SU-DHL-6 (cell line): Measurements from ENCODE around the gene TMED9.

Source experiments
- H2AFZ ChIP-seq: fragments of 200-600 bp; sonication (generic); 2 replicates; pipeline ENCODE4 v1.6.1; 2014; ENCODE audit warnings: low read depth, mild to moderate bottlenecking, moderate library complexity, mixed read lengths, antibody characterized with exemption, low read length; ENCODE audit not compliant: severe bottlenecking
- H3F3A ChIP-seq: fragments of 200-600 bp; shearing (Covaris generic); 2 replicates; pipeline ENCODE4 v1.6.0; 2016; ENCODE audit warnings: antibody characterized with exemption, mild to moderate bottlenecking; ENCODE audit not compliant: insufficient read depth
- H3K27ac ChIP-seq: fragments of 200-600 bp; sonication (generic); 2 replicates; pipeline ENCODE4 v1.5.1; 2016; ENCODE audit warnings: low read depth, mild to moderate bottlenecking, low read length, moderate library complexity, mixed read lengths
- H3K27me3 ChIP-seq: fragments of 200-600 bp; sonication (generic), shearing (Covaris generic); 2 replicates; pipeline ENCODE4 v1.6.0; 2014; ENCODE audit warnings: mild to moderate bottlenecking, low read length
- H3K36me3 ChIP-seq: fragments of 200-600 bp; sonication (generic); 2 replicates; pipeline ENCODE4 v1.6.1; 2014; ENCODE audit warnings: mild to moderate bottlenecking, low read length, mixed read lengths
- H3K4me2 ChIP-seq: fragments of 300-600, 200-600 bp; shearing (Covaris generic), sonication (generic); 2 replicates; pipeline ENCODE4 v1.6.0; 2014; ENCODE audit warnings: low read length, low read depth, mild to moderate bottlenecking; ENCODE audit not compliant: poor library complexity, severe bottlenecking
- H3K4me3 ChIP-seq: fragments of 200-600 bp; sonication (generic); 2 replicates; pipeline ENCODE4 v1.5.1; 2014; ENCODE audit warnings: antibody characterized with exemption, low read length, mild to moderate bottlenecking, mixed read lengths; ENCODE audit not compliant: insufficient read depth, poor library complexity, severe bottlenecking
- H3K79me2 ChIP-seq: fragments of 200-600 bp; sonication (generic); 2 replicates; pipeline ENCODE4 v1.6.1; 2014; ENCODE audit warnings: mild to moderate bottlenecking, low read length, moderate library complexity; ENCODE audit not compliant: insufficient read depth
- H3K9ac ChIP-seq: fragments of 200-600 bp; sonication (generic); 2 replicates; pipeline ENCODE4 v1.7.0; 2014; ENCODE audit warnings: mild to moderate bottlenecking, low read length
- H3K9me2 ChIP-seq: fragments of 200-600 bp; sonication (generic); replicated peaks from 2 replicates; pipeline ENCODE4 v1.6.1; 2014; ENCODE audit warnings: low read length; ENCODE audit not compliant: insufficient read depth
- H3K9me3 ChIP-seq: fragments of 200-600 bp; sonication (generic); 2 replicates; pipeline ENCODE4 v1.6.1; 2014; ENCODE audit warnings: low read length, mixed read lengths; ENCODE audit not compliant: insufficient read depth
- H4K20me1 ChIP-seq: fragments of 200-600 bp; sonication (generic); 2 replicates; pipeline ENCODE4 v1.6.1; 2014; ENCODE audit warnings: low read depth, mild to moderate bottlenecking, antibody characterized with exemption, low read length, moderate library complexity, mixed read lengths
- EZH2phosphoT487 ChIP-seq: fragments of 200-600 bp; sonication (generic), shearing (Covaris generic); conservative IDR thresholded peaks from 2 replicates; pipeline ENCODE4 v1.6.1; 2018; ENCODE audit warnings: mild to moderate bottlenecking, antibody characterized with exemption, low read length, moderate library complexity, mixed read lengths
- TF ChIP-seq, protein P1 (sequence below): fragments of 200-600 bp; sonication (generic); IDR thresholded peaks from one replicate; pipeline ENCODE4 v1.5.1; 2017; ENCODE audit warnings: antibody characterized with exemption, mild to moderate bottlenecking, low read length, moderate library complexity; ENCODE audit not compliant: insufficient read depth, poor library complexity, severe bottlenecking

TMED9 gene

DNA sequence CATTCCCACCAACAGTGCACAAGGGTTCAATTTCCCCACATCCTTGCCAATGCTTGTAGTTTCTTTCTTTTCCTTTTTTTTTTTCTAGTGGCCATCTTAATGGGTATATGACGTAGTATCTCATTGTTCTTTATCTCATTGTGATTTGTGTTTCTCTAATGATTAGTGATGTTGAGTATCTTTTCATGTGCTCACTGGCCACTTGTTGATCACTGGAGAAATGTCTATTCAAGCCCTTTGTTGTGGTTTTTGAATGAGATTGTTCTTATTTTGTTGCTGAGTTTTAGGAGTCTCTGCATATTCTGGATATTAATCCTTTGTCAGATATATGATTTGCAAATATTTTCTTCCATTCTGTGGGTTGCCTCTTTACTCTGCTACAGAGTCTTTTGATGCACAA, 1.6 kb upstream of the TMED9 start:
- no peak overlapping the region for H3K27ac ChIP-seq
- H3K27me3 ChIP-seq, result no peaks in the 10 kb centered on the region
- H3K4me3 ChIP-seq, result no peak overlapping the region
- TF ChIP-seq, protein P1, sequence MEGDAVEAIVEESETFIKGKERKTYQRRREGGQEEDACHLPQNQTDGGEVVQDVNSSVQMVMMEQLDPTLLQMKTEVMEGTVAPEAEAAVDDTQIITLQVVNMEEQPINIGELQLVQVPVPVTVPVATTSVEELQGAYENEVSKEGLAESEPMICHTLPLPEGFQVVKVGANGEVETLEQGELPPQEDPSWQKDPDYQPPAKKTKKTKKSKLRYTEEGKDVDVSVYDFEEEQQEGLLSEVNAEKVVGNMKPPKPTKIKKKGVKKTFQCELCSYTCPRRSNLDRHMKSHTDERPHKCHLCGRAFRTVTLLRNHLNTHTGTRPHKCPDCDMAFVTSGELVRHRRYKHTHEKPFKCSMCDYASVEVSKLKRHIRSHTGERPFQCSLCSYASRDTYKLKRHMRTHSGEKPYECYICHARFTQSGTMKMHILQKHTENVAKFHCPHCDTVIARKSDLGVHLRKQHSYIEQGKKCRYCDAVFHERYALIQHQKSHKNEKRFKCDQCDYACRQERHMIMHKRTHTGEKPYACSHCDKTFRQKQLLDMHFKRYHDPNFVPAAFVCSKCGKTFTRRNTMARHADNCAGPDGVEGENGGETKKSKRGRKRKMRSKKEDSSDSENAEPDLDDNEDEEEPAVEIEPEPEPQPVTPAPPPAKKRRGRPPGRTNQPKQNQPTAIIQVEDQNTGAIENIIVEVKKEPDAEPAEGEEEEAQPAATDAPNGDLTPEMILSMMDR, result no peak
- no peak for TF ChIP-seq EZH2phosphoT487
- no peak overlapping the region for H3K9ac ChIP-seq
- H3K36me3 ChIP-seq, result peaks cover 13% of the 10 kb centered on the region
- H3K4me2 ChIP-seq, result no peak overlapping the region
- no peaks in the 10 kb centered on the region for H3K9me3 ChIP-seq
- H3F3A ChIP-seq, result 0 out of 2 replicates have a peak, but pooled peaks cover 4% of the 10 kb centered on the region
- no peak overlapping the region for H2AFZ ChIP-seq
- peaks cover 12% of the 10 kb centered on the region for H3K79me2 ChIP-seq
- H4K20me1 ChIP-seq, result no peaks in the 10 kb centered on the region
- no peaks in the 10 kb centered on the region for H3K9me2 ChIP-seq

DNA sequence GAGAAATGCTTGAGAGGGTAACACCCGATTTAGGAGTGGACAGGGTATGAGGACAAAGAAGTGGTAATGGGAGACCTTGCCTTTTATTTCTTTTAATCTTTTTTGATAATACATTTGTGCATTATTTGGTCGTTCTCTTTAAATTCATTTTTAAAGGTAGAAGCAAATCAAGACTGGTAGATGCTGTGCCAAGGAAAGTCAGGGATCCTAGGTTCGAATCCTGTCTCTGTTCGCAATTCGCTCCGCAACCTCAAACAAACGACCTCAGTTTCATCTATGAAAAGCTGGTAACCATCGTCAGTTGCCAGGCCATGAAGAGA, 353 bp upstream of the TMED9 start:
- no peaks in the 10 kb centered on the region for H3K9me2 ChIP-seq
- TF ChIP-seq, protein P1, result no peak
- H3F3A ChIP-seq, result 0 out of 2 replicates have a peak, but pooled peaks cover 4% of the 10 kb centered on the region
- peak overlapping the region; percentile 84 for H2AFZ ChIP-seq
- no peak overlapping the region for H3K27ac ChIP-seq
- H3K27me3 ChIP-seq, result no peaks in the 10 kb centered on the region
- H3K9ac ChIP-seq, result peak overlapping the region; percentile 96; the same call in 1 of the 2 replicates
- H3K79me2 ChIP-seq, result peaks cover 12% of the 10 kb centered on the region
- no peaks in the 10 kb centered on the region for H3K9me3 ChIP-seq
- peak overlapping the region; percentile 96 for H3K4me3 ChIP-seq
- no peaks in the 10 kb centered on the region for H4K20me1 ChIP-seq
- H3K36me3 ChIP-seq, result peaks cover 13% of the 10 kb centered on the region
- H3K4me2 ChIP-seq, result peak overlapping the region; percentile 57

DNA sequence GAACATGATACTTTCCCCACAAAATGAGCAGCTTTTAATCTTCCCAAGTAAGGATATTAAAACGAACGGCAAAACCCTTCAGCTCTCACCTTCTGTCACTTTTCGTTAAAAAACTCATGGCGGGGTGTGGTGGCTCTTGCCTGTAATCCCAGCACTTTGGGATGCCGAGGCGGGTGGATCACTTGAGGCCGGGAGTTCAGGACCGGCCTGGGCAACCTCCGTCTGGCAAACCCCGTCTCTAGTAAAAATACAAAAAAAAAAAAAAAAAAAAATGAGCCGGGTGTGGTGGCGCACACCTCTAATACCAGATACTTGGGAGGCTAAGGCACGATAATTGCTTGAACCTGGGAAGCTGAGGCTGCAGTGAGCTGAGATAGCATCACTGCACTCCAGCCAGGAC, 902 bp downstream of the TMED9 start:
- H3K4me2 ChIP-seq, result peak overlapping the region; percentile 60
- H4K20me1 ChIP-seq, result no peaks in the 10 kb centered on the region
- H3K27ac ChIP-seq, result peak overlapping the region; percentile 66; the same call in 1 of the 2 replicates
- TF ChIP-seq EZH2phosphoT487, result no peak
- TF ChIP-seq, protein P1, result no peak
- no peak overlapping the region for H2AFZ ChIP-seq
- no peaks in the 10 kb centered on the region for H3K9me2 ChIP-seq
- peaks cover 12% of the 10 kb centered on the region for H3K79me2 ChIP-seq
- H3K36me3 ChIP-seq, result peaks cover 13% of the 10 kb centered on the region
- no peaks in the 10 kb centered on the region for H3K9me3 ChIP-seq
- no peaks in the 10 kb centered on the region for H3K27me3 ChIP-seq
- H3F3A ChIP-seq, result peaks cover 7% of the 10 kb centered on the region
- peak overlapping the region; percentile 96 for H3K9ac ChIP-seq
- H3K4me3 ChIP-seq, result peak overlapping the region; percentile 96
